Measurements from ENCODE around the gene DGKI. TPM values are rescaled to one million over a fixed set of nuclear protein-coding genes. Genes with fewer than 3 reads are reported as not detected.

The DGKI gene
- total RNA-seq, 1 experiment from 2014 or later = 0.55 TPM

- Histone ChIP-seq H4K8ac (replicated peaks; ENCODE audit: insufficient read length, low read depth, low read length) (no peak overlapping the region), H3K27ac (ENCODE audit: insufficient read length, low read depth, low read length) (no peak overlapping the region), H4K91ac (ENCODE audit: insufficient read length, low read depth, low read length) (no peak overlapping the region), H3K23me2 (ENCODE audit: insufficient read length, low read depth, low read length, poor library complexity, severe bottlenecking) (no peaks in the 10 kb centered on the region), H3K4me1 (ENCODE audit: insufficient read depth, low read length) (no peaks in the 10 kb centered on the region; the same call in 1 of the 2 replicates), H2AFZ (ENCODE audit: low read length) (no peak overlapping the region), H4K20me1 (ENCODE audit: control insufficient read depth, insufficient read depth, insufficient read length) (no peaks in the 10 kb centered on the region), H3K27me3 (ENCODE audit: insufficient read depth, low read length) (no peaks in the 10 kb centered on the region), H3K79me1 (ENCODE audit: insufficient read depth, low read depth, low read length, poor library complexity, severe bottlenecking) (no peaks in the 10 kb centered on the region), H2BK20ac (ENCODE audit: low read depth, low read length, poor library complexity, severe bottlenecking) (no peak overlapping the region), H3K18ac (ENCODE audit: insufficient read length, low read depth, low read length) (no peak overlapping the region), H3K23ac (ENCODE audit: insufficient read length, low read depth, low read length) (no peak overlapping the region), H2BK15ac (ENCODE audit: low read depth, low read length) (no peak overlapping the region), H2BK12ac (ENCODE audit: insufficient read length, low read depth, low read length) (no peak overlapping the region), H2AK5ac (ENCODE audit: insufficient read length, low read length) (no peak overlapping the region), H3K4ac (ENCODE audit: low read depth, low read length) (no peak overlapping the region), H3K56ac (ENCODE audit: insufficient read length, low read depth, low read length) (no peak overlapping the region), H4K5ac (ENCODE audit: insufficient read length, low read depth, low read length) (no peak overlapping the region), H3K4me2 (ENCODE audit: insufficient read depth, insufficient read length, low read length) (no peak overlapping the region), H2BK5ac (ENCODE audit: insufficient read length, low read length) (no peak overlapping the region), H3K14ac (ENCODE audit: insufficient read depth, low read length) (no peak overlapping the region), H3K9ac (ENCODE audit: extremely low read depth, insufficient read length, low read length) (no peak overlapping the region), H3T11ph (ENCODE audit: low read length) (no peak overlapping the region), H3K9me3 (ENCODE audit: control insufficient read depth, low read depth, low read length) (no peaks in the 10 kb centered on the region), H2BK120ac (ENCODE audit: low read depth, low read length, poor library complexity, severe bottlenecking) (no peak overlapping the region), H3K79me2 (ENCODE audit: insufficient read depth, low read length) (no peaks in the 10 kb centered on the region)
- Mint-ChIP-seq H3K4me3 (no peak overlapping the region), H3K9me3 (no peaks in the 10 kb centered on the region), H3K4me1 (no peaks in the 10 kb centered on the region; a peak in 1 of 4 replicates), H3K27me3 (ENCODE audit: low read depth) (no peaks in the 10 kb centered on the region), H3K36me3 (ENCODE audit: insufficient read depth in 1 of 3, low read depth in 3 of 3) (no peaks in the 10 kb centered on the region), H3K27ac (no peak overlapping the region)
- WGBS (ENCODE audit: extremely low coverage, insufficient read length, low lambda C conversion rate) = no CpG with 5 or more reads among the region's 5 CpGs
- no peak for DNase-seq
- TF ChIP-seq CTCF (conservative IDR thresholded peaks at IDR 0.05) = no peak
These were observed 274.6 kb downstream of the DGKI start for GRCh38 chr7:137572056-137572784.
